Measurements from ENCODE around the gene SLC44A3.

SLC44A3 gene

GRCh38 chr1:94875794-94876193 lies 55.6 kb downstream of the SLC44A3 start:
- H3K27me3 ChIP-seq (ENCODE audit: insufficient read depth, low read depth): no peaks in the 10 kb centered on the region

GRCh38 chr1:94876362-94876761 lies 56.2 kb downstream of the SLC44A3 start:
- H3K4me2 ChIP-seq: no peak overlapping the region
- no peaks in the 10 kb centered on the region for H3K36me3 ChIP-seq (ENCODE audit: insufficient read depth)
- H4K20me1 ChIP-seq (ENCODE audit: insufficient read depth): no peaks in the 10 kb centered on the region
- H2AFZ ChIP-seq (ENCODE audit: low read depth): no peak overlapping the region
- no peaks in the 10 kb centered on the region for H3K27me3 ChIP-seq (ENCODE audit: insufficient read depth, low read depth)
- H3K79me2 ChIP-seq (ENCODE audit: insufficient read depth, low read depth): no peaks in the 10 kb centered on the region
- no peak overlapping the region for H3K9ac ChIP-seq
- no peak for TF ChIP-seq CTCF (conservative IDR thresholded peaks at IDR 0.05; ENCODE audit: low read depth, low read length)
- no peak overlapping the region for H3K4me3 ChIP-seq (IDR thresholded peaks at IDR 0.05; ENCODE audit: insufficient read depth, low read depth, low read length)
- H3K4me1 ChIP-seq (ENCODE audit: low read depth, poor library complexity, severe bottlenecking): no peaks in the 10 kb centered on the region
- H3K27ac ChIP-seq: no peak overlapping the region

More at GRCh38 chr1:94875794-94876193, 55.6 kb downstream of the SLC44A3 start:
- H3K79me2 ChIP-seq (ENCODE audit: insufficient read depth, low read depth): no peaks in the 10 kb centered on the region
- H4K20me1 ChIP-seq (ENCODE audit: insufficient read depth): no peaks in the 10 kb centered on the region
- H3K27ac ChIP-seq: no peak overlapping the region
- no peak overlapping the region for H2AFZ ChIP-seq (ENCODE audit: low read depth)
- no peak for TF ChIP-seq CTCF (conservative IDR thresholded peaks at IDR 0.05; ENCODE audit: low read depth, low read length)
- H3K36me3 ChIP-seq (ENCODE audit: insufficient read depth): no peaks in the 10 kb centered on the region
- no peak overlapping the region for H3K4me3 ChIP-seq (IDR thresholded peaks at IDR 0.05; ENCODE audit: insufficient read depth, low read depth, low read length)
- no peak overlapping the region for H3K4me2 ChIP-seq
- H3K4me1 ChIP-seq (ENCODE audit: low read depth, poor library complexity, severe bottlenecking): no peaks in the 10 kb centered on the region
- H3K9ac ChIP-seq: no peak overlapping the region

- no peaks in the 10 kb centered on the region for H3K79me2 ChIP-seq (ENCODE audit: insufficient read depth, low read depth)
- H3K36me3 ChIP-seq (ENCODE audit: insufficient read depth): no peaks in the 10 kb centered on the region
- TF ChIP-seq CTCF (conservative IDR thresholded peaks at IDR 0.05; ENCODE audit: low read depth, low read length): no peak
- no peak overlapping the region for H3K4me2 ChIP-seq
- no peaks in the 10 kb centered on the region for H3K27me3 ChIP-seq (ENCODE audit: insufficient read depth, low read depth)
- H3K9ac ChIP-seq: no peak overlapping the region
- H2AFZ ChIP-seq (ENCODE audit: low read depth): no peak overlapping the region
- H4K20me1 ChIP-seq (ENCODE audit: insufficient read depth): no peaks in the 10 kb centered on the region
- no peak overlapping the region for H3K27ac ChIP-seq
- H3K4me1 ChIP-seq (ENCODE audit: low read depth, poor library complexity, severe bottlenecking): no peaks in the 10 kb centered on the region
- no peak overlapping the region for H3K4me3 ChIP-seq (IDR thresholded peaks at IDR 0.05; ENCODE audit: insufficient read depth, low read depth, low read length)
These were observed 58.2 kb downstream of the SLC44A3 start for GRCh38 chr1:94878329-94878728.

- no peaks in the 10 kb centered on the region for H3K4me1 ChIP-seq (ENCODE audit: low read depth, poor library complexity, severe bottlenecking)
- no peak overlapping the region for H2AFZ ChIP-seq (ENCODE audit: low read depth)
- no peaks in the 10 kb centered on the region for H3K79me2 ChIP-seq (ENCODE audit: insufficient read depth, low read depth)
- H3K4me3 ChIP-seq (IDR thresholded peaks at IDR 0.05; ENCODE audit: insufficient read depth, low read depth, low read length): no peak overlapping the region
- no peaks in the 10 kb centered on the region for H4K20me1 ChIP-seq (ENCODE audit: insufficient read depth)
- H3K4me2 ChIP-seq: no peak overlapping the region
- H3K27me3 ChIP-seq (ENCODE audit: insufficient read depth, low read depth): no peaks in the 10 kb centered on the region
- no peak overlapping the region for H3K27ac ChIP-seq
- no peaks in the 10 kb centered on the region for H3K36me3 ChIP-seq (ENCODE audit: insufficient read depth)
- H3K9ac ChIP-seq: no peak overlapping the region
- no peak for TF ChIP-seq CTCF (conservative IDR thresholded peaks at IDR 0.05; ENCODE audit: low read depth, low read length)
These were observed 63.5 kb downstream of the SLC44A3 start for GRCh38 chr1:94883691-94884090.

Data from KMS-11 (cell line).